Measurements from ENCODE around the gene KDM4B. TPM values are rescaled to one million over a fixed set of nuclear protein-coding genes. Genes with fewer than 3 reads are reported as not detected.

Gene KDM4B
- total RNA-seq, 2 donors from 2014 or later: 27.8 to 38.5 TPM

- H3K27me3 ChIP-seq (ENCODE audit: control insufficient read depth, insufficient read depth, low read length, poor library complexity, severe bottlenecking): no peaks in the 10 kb centered on the region
- no peaks in the 10 kb centered on the region for H3K36me3 ChIP-seq (ENCODE audit: control insufficient read depth, insufficient read depth, low read length)
- H3K4me3 ChIP-seq (ENCODE audit: low read length): no peak overlapping the region
- Mint-ChIP-seq H3K9me3 (no peaks in the 10 kb centered on the region), H3K4me3 (no peak overlapping the region), H3K27me3 (ENCODE audit: insufficient read depth) (no peaks in the 10 kb centered on the region), H3K4me1 (peaks cover 20% of the 10 kb centered on the region), H3K27ac (peak overlapping the region; percentile 48), H3K36me3 (ENCODE audit: low read depth) (no peaks in the 10 kb centered on the region)
- H3K4me1 ChIP-seq (ENCODE audit: control insufficient read depth, insufficient read depth, low read length): peaks cover 10% of the 10 kb centered on the region
- WGBS, 2 experiments (ENCODE audit: insufficient coverage in 1 of 2, insufficient read length in 1 of 2): 90 to 100% methylated on average over 9 to 23 of the region's 23 CpGs
- no peaks in the 10 kb centered on the region for H3K9me3 ChIP-seq (ENCODE audit: control insufficient read depth, low read length)
- DNase-seq: no peak
- no peak overlapping the region for H3K27ac ChIP-seq (ENCODE audit: low read depth, low read length)
- H3K9ac ChIP-seq (ENCODE audit: extremely low read depth, low read length, poor library complexity, severe bottlenecking): no peak overlapping the region
- no peak for TF ChIP-seq CTCF (conservative IDR thresholded peaks at IDR 0.05)
Observed at GRCh38 chr19:4983346-4984105, 14.6 kb downstream of the KDM4B start.

- WGBS, 2 experiments (ENCODE audit: insufficient coverage in 1 of 2, insufficient read length in 1 of 2): 92 to 100% methylated on average over 2 to 7 of the region's 7 CpGs
- H3K36me3 ChIP-seq (ENCODE audit: control insufficient read depth, insufficient read depth, low read length): no peaks in the 10 kb centered on the region
- DNase-seq: no peak
- no peak overlapping the region for H3K4me3 ChIP-seq (ENCODE audit: low read length)
- no peak overlapping the region for H3K9ac ChIP-seq (ENCODE audit: extremely low read depth, low read length, poor library complexity, severe bottlenecking)
- Mint-ChIP-seq H3K27ac (peak overlapping the region; percentile 48), H3K4me3 (no peak overlapping the region), H3K9me3 (no peaks in the 10 kb centered on the region), H3K36me3 (ENCODE audit: low read depth) (no peaks in the 10 kb centered on the region), H3K4me1 (peaks cover 20% of the 10 kb centered on the region), H3K27me3 (ENCODE audit: insufficient read depth) (no peaks in the 10 kb centered on the region)
- H3K9me3 ChIP-seq (ENCODE audit: control insufficient read depth, low read length): no peaks in the 10 kb centered on the region
- no peak for TF ChIP-seq CTCF (conservative IDR thresholded peaks at IDR 0.05)
- H3K27ac ChIP-seq (ENCODE audit: low read depth, low read length): no peak overlapping the region
- H3K4me1 ChIP-seq (ENCODE audit: control insufficient read depth, insufficient read depth, low read length): peaks cover 10% of the 10 kb centered on the region
- no peaks in the 10 kb centered on the region for H3K27me3 ChIP-seq (ENCODE audit: control insufficient read depth, insufficient read depth, low read length, poor library complexity, severe bottlenecking)
Observed at GRCh38 chr19:4984106-4984380, 15.1 kb downstream of the KDM4B start.

- H3K4me1 ChIP-seq (ENCODE audit: control insufficient read depth, insufficient read depth, low read length): peaks cover 10% of the 10 kb centered on the region
- H3K4me1 Mint-ChIP-seq: peaks cover 20% of the 10 kb centered on the region
- 88 to 91% methylated on average over 16 to 18 of the region's 18 CpGs for WGBS, 2 experiments (ENCODE audit: insufficient coverage in 1 of 2, insufficient read length in 1 of 2)
- no peaks in the 10 kb centered on the region for H3K36me3 ChIP-seq (ENCODE audit: control insufficient read depth, insufficient read depth, low read length)
- no peak for TF ChIP-seq CTCF (conservative IDR thresholded peaks at IDR 0.05)
- H3K9ac ChIP-seq (ENCODE audit: extremely low read depth, low read length, poor library complexity, severe bottlenecking): no peak overlapping the region
- no peaks in the 10 kb centered on the region for H3K9me3 ChIP-seq (ENCODE audit: control insufficient read depth, low read length)
- no peak overlapping the region for H3K4me3 Mint-ChIP-seq
- no peak for DNase-seq
- peak overlapping the region; percentile 44 for H3K27ac Mint-ChIP-seq
- no peaks in the 10 kb centered on the region for H3K27me3 Mint-ChIP-seq (ENCODE audit: insufficient read depth)
- no peaks in the 10 kb centered on the region for H3K36me3 Mint-ChIP-seq (ENCODE audit: low read depth)
- no peaks in the 10 kb centered on the region for H3K27me3 ChIP-seq (ENCODE audit: control insufficient read depth, insufficient read depth, low read length, poor library complexity, severe bottlenecking)
- no peak overlapping the region for H3K27ac ChIP-seq (ENCODE audit: low read depth, low read length)
- H3K9me3 Mint-ChIP-seq: no peaks in the 10 kb centered on the region
- H3K4me3 ChIP-seq (ENCODE audit: low read length): no peak overlapping the region
Observed at GRCh38 chr19:4984438-4984990, 15.6 kb downstream of the KDM4B start.
